ENCODE data around the gene CPED1. TPM values are rescaled to one million over a fixed set of nuclear protein-coding genes. Genes with fewer than 3 reads are reported as not detected.

The CPED1 gene
- total and polyA plus RNA-seq, 2 donors (not counting 1 experiment from before 2014, with no cell fraction given), result 70.2 to 196 TPM

GRCh38 chr7:121103086-121103485 lies 114.6 kb downstream of the CPED1 start:
- H3K9ac ChIP-seq (ENCODE audit: insufficient read depth, low read length), result no peak overlapping the region
- H3K27me3 ChIP-seq (ENCODE audit: control insufficient read depth, insufficient read depth, low read length), result no peaks in the 10 kb centered on the region
- H3K79me2 ChIP-seq (ENCODE audit: control insufficient read depth, insufficient read depth, low read length), result no peaks in the 10 kb centered on the region
- H3K27ac ChIP-seq (ENCODE audit: insufficient read depth, low read length), result no peak overlapping the region
- H3K4me3 ChIP-seq (replicated peaks in 1 of 4; ENCODE audit: control extremely low read depth in 1 of 4, insufficient read depth in 1 of 4, low read depth in 3 of 4, low read length in 4 of 4), result no peak overlapping the region
- no peaks in the 10 kb centered on the region for H4K20me1 ChIP-seq (ENCODE audit: control insufficient read depth, extremely low read depth, insufficient read depth, low read length)
- DNase-seq (ENCODE audit: low read depth in 2 of 2), result no peak
- no peak for TF ChIP-seq EZH2 (IDR thresholded peaks at IDR 0.05; ENCODE audit: low read length, missing control alignments)
- TF ChIP-seq, protein P1, sequence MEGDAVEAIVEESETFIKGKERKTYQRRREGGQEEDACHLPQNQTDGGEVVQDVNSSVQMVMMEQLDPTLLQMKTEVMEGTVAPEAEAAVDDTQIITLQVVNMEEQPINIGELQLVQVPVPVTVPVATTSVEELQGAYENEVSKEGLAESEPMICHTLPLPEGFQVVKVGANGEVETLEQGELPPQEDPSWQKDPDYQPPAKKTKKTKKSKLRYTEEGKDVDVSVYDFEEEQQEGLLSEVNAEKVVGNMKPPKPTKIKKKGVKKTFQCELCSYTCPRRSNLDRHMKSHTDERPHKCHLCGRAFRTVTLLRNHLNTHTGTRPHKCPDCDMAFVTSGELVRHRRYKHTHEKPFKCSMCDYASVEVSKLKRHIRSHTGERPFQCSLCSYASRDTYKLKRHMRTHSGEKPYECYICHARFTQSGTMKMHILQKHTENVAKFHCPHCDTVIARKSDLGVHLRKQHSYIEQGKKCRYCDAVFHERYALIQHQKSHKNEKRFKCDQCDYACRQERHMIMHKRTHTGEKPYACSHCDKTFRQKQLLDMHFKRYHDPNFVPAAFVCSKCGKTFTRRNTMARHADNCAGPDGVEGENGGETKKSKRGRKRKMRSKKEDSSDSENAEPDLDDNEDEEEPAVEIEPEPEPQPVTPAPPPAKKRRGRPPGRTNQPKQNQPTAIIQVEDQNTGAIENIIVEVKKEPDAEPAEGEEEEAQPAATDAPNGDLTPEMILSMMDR (conservative IDR thresholded peaks at IDR 0.05 in 1 of 2, IDR thresholded peaks at IDR 0.05 in 1 of 2; ENCODE audit: low read depth in 1 of 2, low read length in 2 of 2), result no peak
- no peaks in the 10 kb centered on the region for H3K9me3 ChIP-seq (ENCODE audit: control insufficient read depth, insufficient read depth, low read depth, low read length)
- H2AFZ ChIP-seq (ENCODE audit: low read length), result no peak overlapping the region
- no peaks in the 10 kb centered on the region for H3K4me1 ChIP-seq (ENCODE audit: control insufficient read depth, extremely low read depth, insufficient read depth, low read length)
- H3K36me3 ChIP-seq (ENCODE audit: control insufficient read depth, insufficient read depth, low read length), result peaks cover 11% of the 10 kb centered on the region
- no peak overlapping the region for H3K4me2 ChIP-seq (ENCODE audit: extremely low read depth, insufficient read depth, low read length)

DNA sequence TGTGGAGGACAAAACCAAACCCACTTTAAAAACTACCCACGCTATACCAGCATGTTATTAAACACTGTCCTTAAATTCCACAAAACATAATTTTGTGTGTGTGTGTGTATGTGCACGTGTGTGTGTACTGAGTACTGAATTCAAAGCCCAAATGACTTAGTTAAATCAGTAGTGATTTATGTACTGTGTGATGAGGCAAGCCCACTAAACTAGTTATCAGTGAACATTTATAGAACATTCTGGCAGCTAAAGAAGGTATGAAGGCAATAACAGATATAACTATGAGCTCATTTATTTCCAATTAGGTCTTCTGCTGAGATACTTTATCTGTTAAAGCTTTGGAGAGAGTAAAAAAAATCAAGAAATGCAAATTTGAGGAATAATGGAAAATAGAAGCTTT lies 115.1 kb downstream of the CPED1 start:
- H3K9ac ChIP-seq (ENCODE audit: insufficient read depth, low read length), result no peak overlapping the region
- peaks cover 10% of the 10 kb centered on the region for H3K36me3 ChIP-seq (ENCODE audit: control insufficient read depth, insufficient read depth, low read length)
- H2AFZ ChIP-seq (ENCODE audit: low read length), result no peak overlapping the region
- no peak overlapping the region for H3K4me3 ChIP-seq (replicated peaks in 1 of 4; ENCODE audit: control extremely low read depth in 1 of 4, insufficient read depth in 1 of 4, low read depth in 3 of 4, low read length in 4 of 4)
- H3K4me1 ChIP-seq (ENCODE audit: control insufficient read depth, extremely low read depth, insufficient read depth, low read length), result no peaks in the 10 kb centered on the region
- H3K9me3 ChIP-seq (ENCODE audit: control insufficient read depth, insufficient read depth, low read depth, low read length), result no peaks in the 10 kb centered on the region
- TF ChIP-seq, protein P1 (conservative IDR thresholded peaks at IDR 0.05 in 1 of 2, IDR thresholded peaks at IDR 0.05 in 1 of 2; ENCODE audit: low read depth in 1 of 2, low read length in 2 of 2), result no peak
- no peak for TF ChIP-seq EZH2 (IDR thresholded peaks at IDR 0.05; ENCODE audit: low read length, missing control alignments)
- no peak overlapping the region for H3K4me2 ChIP-seq (ENCODE audit: extremely low read depth, insufficient read depth, low read length)
- no peak for DNase-seq (ENCODE audit: low read depth in 2 of 2)
- H3K79me2 ChIP-seq (ENCODE audit: control insufficient read depth, insufficient read depth, low read length), result no peaks in the 10 kb centered on the region
- no peaks in the 10 kb centered on the region for H4K20me1 ChIP-seq (ENCODE audit: control insufficient read depth, extremely low read depth, insufficient read depth, low read length)
- no peaks in the 10 kb centered on the region for H3K27me3 ChIP-seq (ENCODE audit: control insufficient read depth, insufficient read depth, low read length)
- H3K27ac ChIP-seq (ENCODE audit: insufficient read depth, low read length), result no peak overlapping the region

DNA sequence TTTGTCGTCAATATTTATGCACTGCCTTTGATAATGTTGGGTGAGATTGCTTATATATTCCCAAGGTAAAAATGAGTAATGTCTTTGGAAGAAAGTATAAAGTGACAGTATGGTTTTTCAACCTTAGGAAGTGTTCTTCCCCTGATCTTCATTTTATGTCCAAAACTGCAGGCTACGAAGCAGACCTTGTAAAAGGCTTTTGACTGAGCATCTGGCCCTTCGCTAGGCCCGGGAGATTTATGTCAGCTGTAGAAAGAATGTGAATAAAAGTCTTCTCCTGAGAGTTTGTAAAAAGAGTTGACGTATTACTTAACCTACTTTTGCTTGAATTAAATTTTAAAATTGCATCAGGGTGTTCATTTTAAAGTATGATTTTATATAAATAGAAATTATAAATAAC lies 116.8 kb downstream of the CPED1 start:
- Histone ChIP-seq H2AFZ (ENCODE audit: low read length) (no peak overlapping the region), H3K27ac (ENCODE audit: insufficient read depth, low read length) (no peak overlapping the region), H3K4me1 (ENCODE audit: control insufficient read depth, extremely low read depth, insufficient read depth, low read length) (no peaks in the 10 kb centered on the region), H3K4me3 (replicated peaks in 1 of 4; ENCODE audit: control extremely low read depth in 1 of 4, insufficient read depth in 1 of 4, low read depth in 3 of 4, low read length in 4 of 4) (no peak overlapping the region), H3K9ac (ENCODE audit: insufficient read depth, low read length) (no peak overlapping the region), H3K27me3 (ENCODE audit: control insufficient read depth, insufficient read depth, low read length) (no peaks in the 10 kb centered on the region), H4K20me1 (ENCODE audit: control insufficient read depth, extremely low read depth, insufficient read depth, low read length) (no peaks in the 10 kb centered on the region), H3K79me2 (ENCODE audit: control insufficient read depth, insufficient read depth, low read length) (no peaks in the 10 kb centered on the region), H3K9me3 (ENCODE audit: control insufficient read depth, insufficient read depth, low read depth, low read length) (no peaks in the 10 kb centered on the region), H3K4me2 (ENCODE audit: extremely low read depth, insufficient read depth, low read length) (no peak overlapping the region), H3K36me3 (ENCODE audit: control insufficient read depth, insufficient read depth, low read length) (peaks cover 10% of the 10 kb centered on the region)
- no peak for TF ChIP-seq EZH2 (IDR thresholded peaks at IDR 0.05; ENCODE audit: low read length, missing control alignments)
- TF ChIP-seq, protein P1 (conservative IDR thresholded peaks at IDR 0.05 in 1 of 2, IDR thresholded peaks at IDR 0.05 in 1 of 2; ENCODE audit: low read depth in 1 of 2, low read length in 2 of 2), result no peak
- no peak for DNase-seq (ENCODE audit: low read depth in 2 of 2)

All from fibroblast of lung (primary cell).